H4 (cell line): ENCODE data around the gene TTYH3. TPM values are rescaled to one million over a fixed set of nuclear protein-coding genes. Genes with fewer than 3 reads are reported as not detected.
"Not testable (repeated sequence)": the region's sequence is repeated elsewhere in the genome, so short reads cannot be mapped to it uniquely, and the experiment has no call there.

Experiments
- DNase-seq: peaks from one replicate; pipeline ENCODE4 v3.0.0-alpha.2; 2015; ENCODE audit warnings: low spot score
- total RNA-seq: library from RNA; depleted of rRNA; stranded (reverse); fragments of >200 nt; shearing (Covaris generic); gene quantifications from 2 replicates; pipeline ENCODE4 v1.2.3, GENCODE V29; 2014

Gene TTYH3
- total RNA-seq, 1 experiment from 2014 or later = 25.3 TPM

- DNase-seq = no peak
Observed at GRCh38 chr7:2665359-2665791, 33.6 kb downstream of the TTYH3 start.

GRCh38 chr7:2666155-2666554 lies 34.4 kb downstream of the TTYH3 start:
- no peak for DNase-seq

GRCh38 chr7:2666588-2667250 lies 34.9 kb downstream of the TTYH3 start:
- DNase-seq = no peak

GRCh38 chr7:2667843-2668242 lies 36.1 kb downstream of the TTYH3 start:
- DNase-seq = no peak

GRCh38 chr7:2668401-2668800 lies 36.6 kb downstream of the TTYH3 start:
- DNase-seq = peak; percentile 84

- no peak for DNase-seq
Observed at GRCh38 chr7:2670171-2670570, 38.4 kb downstream of the TTYH3 start.

GRCh38 chr7:2670720-2671391 lies 39.1 kb downstream of the TTYH3 start:
- peak; percentile 86 for DNase-seq

- not testable (repeated sequence) for DNase-seq
Observed at GRCh38 chr7:2673214-2673613, 41.4 kb downstream of the TTYH3 start.

- no peak for DNase-seq
Observed at GRCh38 chr7:2673934-2674333, 42.1 kb downstream of the TTYH3 start.

- no peak for DNase-seq
Observed at GRCh38 chr7:2675256-2675764, 43.5 kb downstream of the TTYH3 start.

GRCh38 chr7:2676576-2676975 lies 44.8 kb downstream of the TTYH3 start:
- not testable (repeated sequence) for DNase-seq

GRCh38 chr7:2678454-2678853 lies 46.7 kb downstream of the TTYH3 start:
- not testable (repeated sequence) for DNase-seq

- not testable (repeated sequence) for DNase-seq
Observed at GRCh38 chr7:2679135-2680127, 47.6 kb downstream of the TTYH3 start.

- DNase-seq = no peak
Observed at GRCh38 chr7:2680256-2680655, 48.5 kb downstream of the TTYH3 start.

- peak; percentile 88 for DNase-seq
Observed at GRCh38 chr7:2680792-2681490, 49.2 kb downstream of the TTYH3 start.

- no peak for DNase-seq
Observed at GRCh38 chr7:2681929-2682799, 50.4 kb downstream of the TTYH3 start.

GRCh38 chr7:2684501-2684900 lies 52.7 kb downstream of the TTYH3 start:
- DNase-seq = no peak

GRCh38 chr7:2686101-2686500 lies 54.3 kb downstream of the TTYH3 start:
- no peak for DNase-seq

GRCh38 chr7:2687338-2687869 lies 55.6 kb downstream of the TTYH3 start:
- DNase-seq = no peak

- DNase-seq = no peak
Observed at GRCh38 chr7:2687881-2688318, 56.1 kb downstream of the TTYH3 start, which contains the start of gene AMZ1. AMZ1 (plus strand) TSS chr7:2688202; CDS start chr7:2700452, 12,250 bp downstream.
